H1 (cell line): ENCODE measurements around the gene CCDC102A. TPM values are rescaled to one million over a fixed set of nuclear protein-coding genes. Genes with fewer than 3 reads are reported as not detected.

Experiments used
- CTCF ChIA-PET: fragments of 300-600 bp; sonication (Branson Sonifier 250); formaldehyde crosslinking; loops from one replicate; lab custom pipeline; 2021; ENCODE audit not compliant: partially characterized antibody; lab: Charles Lee
- POLR2A ChIA-PET: fragments of 300-600 bp; sonication (Branson Sonifier 250); formaldehyde crosslinking; loops from one replicate; lab custom pipeline; 2021; ENCODE audit warnings: inconsistent platforms; ENCODE audit not compliant: partially characterized antibody; lab: Charles Lee
- DNase-seq, 2 experiments: peaks; one replicate each; pipeline versions ENCODE4 v3.0.0 to v3.0.0-alpha.2; 2010 to 2022; ENCODE audit warnings: low spot score in 2 of 2, low read depth in 1 of 2, mixed read lengths in 1 of 2
- FAIRE-seq: peaks from 2 replicates; lab custom pipeline; 2011; peaks lifted over from hg19 to GRCh38; lab: Jason Lieb, UNC
- H2AFZ ChIP-seq: 2 replicates; pipeline ENCODE4 v1.8.1; 2012; ENCODE audit warnings: low read length, inconsistent platforms
- H2AK5ac ChIP-seq: 2 replicates; pipeline ENCODE4 v1.6.1; 2013; ENCODE audit warnings: low read depth, low read length
- H2BK120ac ChIP-seq: replicated peaks from 2 replicates; pipeline ENCODE3; 2013; ENCODE audit warnings: low read depth, low read length, inconsistent platforms
- H2BK12ac ChIP-seq: 2 replicates; pipeline ENCODE4 v1.6.1; 2013; ENCODE audit warnings: low read depth, low read length
- H2BK15ac ChIP-seq: 2 replicates; pipeline ENCODE4 v1.6.1; 2013; ENCODE audit warnings: low read length
- H2BK20ac ChIP-seq: 2 replicates; pipeline ENCODE4 v1.6.1; 2013; ENCODE audit warnings: low read length
- H2BK5ac ChIP-seq: 2 replicates; pipeline ENCODE4 v1.6.1; 2013; ENCODE audit warnings: low read depth, low read length
- H3K14ac ChIP-seq: 2 replicates; pipeline ENCODE4 v1.6.1; 2013; ENCODE audit warnings: inconsistent platforms; ENCODE audit not compliant: insufficient read length
- H3K18ac ChIP-seq: 2 replicates; pipeline ENCODE4 v1.6.1; 2013; ENCODE audit warnings: low read length; ENCODE audit errors: extremely low read depth
- H3K23ac ChIP-seq: 2 replicates; pipeline ENCODE4 v1.6.1; 2013; ENCODE audit warnings: inconsistent platforms; ENCODE audit not compliant: insufficient read length
- H3K23me2 ChIP-seq: 2 replicates; pipeline ENCODE4 v1.6.1; 2013; ENCODE audit warnings: low read depth, low read length
- H3K27ac ChIP-seq: 2 replicates; pipeline ENCODE4 v1.6.1; 2011; ENCODE audit warnings: low read depth, low read length, inconsistent platforms
- H3K27me3 ChIP-seq, 4 experiments: replicated peaks in 1 of 4; 1 replicate in 1 of 4; 2 replicates in 3 of 4; pipeline versions ENCODE4 v1.6.1 to v1.8.1; 2011 to 2013; ENCODE audit warnings: low read length in 3 of 4, mild to moderate bottlenecking in 3 of 4, inconsistent platforms in 2 of 4, mixed read lengths in 2 of 4, moderate library complexity in 1 of 4; ENCODE audit not compliant: control insufficient read depth in 3 of 4, insufficient read depth in 3 of 4; ENCODE audit errors: extremely low read depth in 1 of 4
- H3K36me3 ChIP-seq, 4 experiments: 2 replicates each; pipeline versions ENCODE4 v1.6.1 to v1.8.1; 2011 to 2013; ENCODE audit warnings: mild to moderate bottlenecking in 4 of 4, low read length in 3 of 4, moderate library complexity in 2 of 4, control low read depth in 1 of 4, inconsistent platforms in 1 of 4; ENCODE audit not compliant: insufficient read depth in 4 of 4, control insufficient read depth in 2 of 4
- H3K4ac ChIP-seq: replicated peaks from 2 replicates; pipeline ENCODE3; 2013; ENCODE audit warnings: low read length, low read depth, mixed read lengths, inconsistent platforms; ENCODE audit not compliant: insufficient read length
- H3K4me1 ChIP-seq, 4 experiments: replicated peaks in 1 of 4; 1 replicate in 1 of 4; 2 replicates in 3 of 4; pipeline versions ENCODE4 v1.6.1 to v1.8.1; 2011 to 2013; ENCODE audit warnings: low read length in 3 of 4, inconsistent platforms in 2 of 4, mixed read lengths in 1 of 4; ENCODE audit not compliant: insufficient read depth in 4 of 4, control insufficient read depth in 3 of 4
- H3K4me2 ChIP-seq, 2 experiments: 2 replicates each; pipeline versions ENCODE4 v1.6.1 to v1.8.1; 2011 to 2013; ENCODE audit warnings: low read depth in 2 of 2, low read length in 2 of 2, control low read depth in 1 of 2, inconsistent platforms in 1 of 2, mild to moderate bottlenecking in 1 of 2; ENCODE audit not compliant: insufficient read depth in 1 of 2
- H3K4me3 ChIP-seq, 4 experiments: fragments of 200-600, 300-600 bp in 1 of 4; sonication (generic), shearing (Covaris generic), sonication (Bioruptor Twin) in 1 of 4; 2 replicates each; pipeline versions ENCODE4 v1.5.1 to v1.8.1; 2011 to 2016; ENCODE audit warnings: low read length in 4 of 4, low read depth in 3 of 4, control low read depth in 2 of 4, inconsistent platforms in 2 of 4, mild to moderate bottlenecking in 2 of 4, mixed read lengths in 1 of 4, moderate library complexity in 1 of 4; ENCODE audit not compliant: insufficient read depth in 2 of 4; ENCODE audit errors: extremely low read depth in 1 of 4
- H3K56ac ChIP-seq: replicated peaks from 2 replicates; pipeline ENCODE3; 2013; ENCODE audit warnings: low read depth, mild to moderate bottlenecking, mixed read lengths, low read length, inconsistent platforms; ENCODE audit not compliant: insufficient read length
- H3K79me1 ChIP-seq: 2 replicates; pipeline ENCODE4 v1.6.1; 2013; ENCODE audit warnings: low read depth, low read length, control low read depth
- H3K79me2 ChIP-seq, 2 experiments: 2 replicates each; pipeline versions ENCODE4 v1.6.1 to v1.8.1; 2012 to 2013; ENCODE audit warnings: low read length in 2 of 2, mild to moderate bottlenecking in 2 of 2, inconsistent platforms in 1 of 2; ENCODE audit not compliant: insufficient read depth in 2 of 2, control insufficient read depth in 1 of 2
- H3K9ac ChIP-seq, 4 experiments: replicated peaks in 1 of 4; 1 replicate in 1 of 4; 2 replicates in 3 of 4; pipeline versions ENCODE4 v1.6.1 to v1.8.1; 2011 to 2013; ENCODE audit warnings: low read depth in 3 of 4, low read length in 3 of 4, control low read depth in 2 of 4, mild to moderate bottlenecking in 2 of 4, moderate library complexity in 2 of 4, inconsistent platforms in 1 of 4; ENCODE audit errors: extremely low read depth in 1 of 4
- H3K9me3 ChIP-seq, 2 experiments: 2 replicates each; pipeline versions ENCODE4 v1.6.1 to v1.8.1; 2012 to 2013; ENCODE audit warnings: mild to moderate bottlenecking in 2 of 2, moderate library complexity in 2 of 2, control low read depth in 1 of 2, inconsistent platforms in 1 of 2, low read depth in 1 of 2, low read length in 1 of 2, mixed read lengths in 1 of 2; ENCODE audit not compliant: insufficient read depth in 2 of 2
- H4K20me1 ChIP-seq, 2 experiments: replicated peaks in 1 of 2; 2 replicates each; pipeline versions ENCODE3 to v1.8.1; 2011 to 2013; ENCODE audit warnings: inconsistent platforms in 2 of 2, low read length in 2 of 2, mild to moderate bottlenecking in 1 of 2; ENCODE audit not compliant: insufficient read depth in 2 of 2, control insufficient read depth in 1 of 2
- H4K5ac ChIP-seq: 2 replicates; pipeline ENCODE4 v1.6.1; 2013; ENCODE audit warnings: low read length, low read depth, mixed read lengths, inconsistent platforms; ENCODE audit not compliant: insufficient read length
- H4K8ac ChIP-seq: 2 replicates; pipeline ENCODE4 v1.8.0; 2013; ENCODE audit warnings: mild to moderate bottlenecking, moderate library complexity, low read length, inconsistent platforms; ENCODE audit not compliant: insufficient read depth; ENCODE audit errors: extremely low read depth
- H4K91ac ChIP-seq: replicated peaks from 2 replicates; pipeline ENCODE3; 2013; ENCODE audit warnings: low read length, mixed read lengths, inconsistent platforms; ENCODE audit not compliant: insufficient read length
- CHD2 ChIP-seq: IDR thresholded peaks from 2 replicates; pipeline ENCODE4 v1.6.1; 2012; ENCODE audit warnings: low read length, improper control_type of control experiment
- CTCF ChIP-seq, 3 experiments: IDR thresholded peaks; 1 replicate in 2 of 3; 2 replicates in 1 of 3; pipeline versions ENCODE4 v1.5.1 to v1.6.1; 2011; ENCODE audit warnings: low read length in 3 of 3, mild to moderate bottlenecking in 3 of 3, inconsistent platforms in 2 of 3, low read depth in 1 of 3, moderate library complexity in 1 of 3; ENCODE audit not compliant: insufficient read depth in 1 of 3; ENCODE audit errors: control extremely low read depth in 1 of 3
- EP300 ChIP-seq, 2 experiments: IDR thresholded peaks; 1 replicate in 1 of 2; 2 replicates in 1 of 2; pipeline ENCODE4 v1.6.1; 2011 to 2012; ENCODE audit warnings: low read depth in 2 of 2, low read length in 2 of 2, mild to moderate bottlenecking in 2 of 2, borderline replicate concordance in 1 of 2, inconsistent platforms in 1 of 2, moderate library complexity in 1 of 2
- JUND ChIP-seq: IDR thresholded peaks from 2 replicates; pipeline ENCODE4 v1.6.1; 2011; ENCODE audit warnings: mild to moderate bottlenecking, improper control_type of control experiment, low read length
- MAX ChIP-seq: IDR thresholded peaks from 2 replicates; pipeline ENCODE4 v1.6.1; 2012; ENCODE audit warnings: inconsistent platforms
- RAD21 ChIP-seq, 2 experiments: IDR thresholded peaks in 1 of 2; conservative IDR thresholded peaks in 1 of 2; 2 replicates each; pipeline ENCODE4 v1.6.1; 2011; ENCODE audit warnings: low read depth in 2 of 2, low read length in 2 of 2, improper control_type of control experiment in 1 of 2, inconsistent platforms in 1 of 2, mild to moderate bottlenecking in 1 of 2, moderate library complexity in 1 of 2
- SP1 ChIP-seq: IDR thresholded peaks from 2 replicates; pipeline ENCODE4 v1.6.1; 2011; ENCODE audit warnings: low read depth, low read length
- YY1 ChIP-seq: IDR thresholded peaks from 2 replicates; pipeline ENCODE4 v1.6.1; 2011; ENCODE audit warnings: low read depth, mild to moderate bottlenecking, low read length
- WGBS, 2 experiments: shearing (Covaris generic) in 1 of 2; methylation state at CpG; one replicate each; pipeline versions ENCODE4 v1.1.6 to v1.1.7; 2013 to 2015; ENCODE audit warnings: low lambda C conversion rate in 2 of 2, mixed read lengths in 2 of 2, inconsistent platforms in 1 of 2, low coverage in 1 of 2, missing lambda C conversion rate in 1 of 2; ENCODE audit not compliant: insufficient replicate concordance in 2 of 2, insufficient coverage in 1 of 2, insufficient read length in 1 of 2; ENCODE audit errors: extremely low coverage in 1 of 2, missing lambda C conversion rate in 1 of 2; 5-methylcytosine and 5-hydroxymethylcytosine counted together
- polyA plus RNA-seq, 7 experiments: library from polyadenylated mRNA; depleted of rRNA in 3 of 7; stranded (reverse) in 5 of 7; unstranded in 2 of 7; fragments of >200 nt in 5 of 7; fragments of 200-250 nt in 2 of 7; gene quantifications; 1 replicate in 5 of 7; 2 replicates in 1 of 7; 4 replicates in 1 of 7; pipeline versions ENCODE4 v1.2.1 to v1.2.3, GENCODE V29; 2011 to 2013; ENCODE audit warnings: missing spikeins in 2 of 7, mixed read lengths in 2 of 7
- total RNA-seq: library from RNA; stranded (reverse); fragmentation: NEBNext Ultra II Directional; extraction: Animal tissue kit (Norgen Biotek cat#: 25700); gene quantifications from 2 replicates; pipeline ENCODE4 v1.2.1, GENCODE V29; 2021

CCDC102A gene
- total and polyA plus RNA-seq, 2 of the 8 experiments (the other 6 are each of a cell fraction or from before 2014, with no cell fraction given): 4.0 to 7.5 TPM

GRCh38 chr16:57518520-57518919 lies 17.9 kb downstream of the CCDC102A start:
- 91% methylated on average over 13 of the region's 13 CpGs; no CpG with 5 or more reads in 1 of the 2 experiments for WGBS, 2 experiments
- Histone ChIP-seq H4K8ac (peak overlapping the region; percentile 51; the same call in 1 of the 2 replicates), H3K4me1 (peaks cover 0 to 3% (median 0%) of the 10 kb centered on the region in 4 experiments; a peak in 1 of 7 replicates), H2BK120ac (no peak overlapping the region), H2AK5ac (no peak overlapping the region), H4K5ac (no peak overlapping the region), H3K23ac (no peak overlapping the region), H3K4me2 (no peak overlapping the region), H3K14ac (no peak overlapping the region), H3K18ac (no peak overlapping the region), H3K79me2 (no peaks in the 10 kb centered on the region), H2BK15ac (no peak overlapping the region), H2BK5ac (no peak overlapping the region), H3K4me3 (no peak overlapping the region), H3K79me1 (no peaks in the 10 kb centered on the region), H3K27ac (no peak overlapping the region), H2BK12ac (0 out of 2 replicates have a peak overlapping the region, but pooled peaks have one; percentile 50), H2BK20ac (no peak overlapping the region), H4K20me1 (peaks cover 0 to 3% of the 10 kb centered on the region in 2 experiments), H3K9ac (no peak overlapping the region), H4K91ac (peak overlapping the region; percentile 10), H3K23me2 (no peaks in the 10 kb centered on the region), H3K36me3 (no peaks in the 10 kb centered on the region; a peak in 1 of 8 replicates), H3K27me3 (peaks cover 0 to 2% (median 0%) of the 10 kb centered on the region in 4 experiments; a peak in 2 of 7 replicates), H3K4ac (no peak overlapping the region), H2AFZ (no peak overlapping the region), H3K9me3 (no peaks in the 10 kb centered on the region), H3K56ac (no peak overlapping the region)
- TF ChIP-seq MAX (peak; percentile 40; the same call in 1 of the 2 replicates), EP300 (IDR thresholded peaks at IDR 0.05; ENCODE audit: borderline replicate concordance in 1 of 2, low read depth in 2 of 2, low read length in 2 of 2) (no peak), CHD2 (no peak), RAD21 (IDR thresholded peaks at IDR 0.05 in 1 of 2, conservative IDR thresholded peaks at IDR 0.05 in 1 of 2; ENCODE audit: low read depth in 2 of 2, low read length in 2 of 2) (peak; percentile 20 to 38; a peak in 3 of 4 replicates), YY1 (0 out of 2 replicates have a peak, but pooled peaks have one; percentile 20), JUND (no peak), SP1 (no peak), CTCF (IDR thresholded peaks at IDR 0.05; ENCODE audit: control extremely low read depth in 1 of 3, insufficient read depth in 1 of 3, low read depth in 1 of 3, low read length in 3 of 3) (peak in 2 of 3 experiments; percentile 31 to 33; a peak in 3 of 4 replicates)
- no peak for FAIRE-seq
- POLR2A ChIA-PET: interaction anchor here (1.2 to 5.1 kb wide), 9 partner anchors 8 to 100 kb away, joined by 3 to 28 read pairs (median 4); partner anchors contain the start of genes DOK4 and POLR2C
- DNase-seq: no peak
- CTCF ChIA-PET: interaction anchor here (0.6 to 13.9 kb wide), 24 partner anchors 7 to 516 kb away, joined by 3 to 210 read pairs (median 6); partner anchors contain the start of genes CIAPIN1, COQ9, DOK4 and POLR2C
